Measurements from ENCODE around the gene SORBS1.

Gene SORBS1

DNA sequence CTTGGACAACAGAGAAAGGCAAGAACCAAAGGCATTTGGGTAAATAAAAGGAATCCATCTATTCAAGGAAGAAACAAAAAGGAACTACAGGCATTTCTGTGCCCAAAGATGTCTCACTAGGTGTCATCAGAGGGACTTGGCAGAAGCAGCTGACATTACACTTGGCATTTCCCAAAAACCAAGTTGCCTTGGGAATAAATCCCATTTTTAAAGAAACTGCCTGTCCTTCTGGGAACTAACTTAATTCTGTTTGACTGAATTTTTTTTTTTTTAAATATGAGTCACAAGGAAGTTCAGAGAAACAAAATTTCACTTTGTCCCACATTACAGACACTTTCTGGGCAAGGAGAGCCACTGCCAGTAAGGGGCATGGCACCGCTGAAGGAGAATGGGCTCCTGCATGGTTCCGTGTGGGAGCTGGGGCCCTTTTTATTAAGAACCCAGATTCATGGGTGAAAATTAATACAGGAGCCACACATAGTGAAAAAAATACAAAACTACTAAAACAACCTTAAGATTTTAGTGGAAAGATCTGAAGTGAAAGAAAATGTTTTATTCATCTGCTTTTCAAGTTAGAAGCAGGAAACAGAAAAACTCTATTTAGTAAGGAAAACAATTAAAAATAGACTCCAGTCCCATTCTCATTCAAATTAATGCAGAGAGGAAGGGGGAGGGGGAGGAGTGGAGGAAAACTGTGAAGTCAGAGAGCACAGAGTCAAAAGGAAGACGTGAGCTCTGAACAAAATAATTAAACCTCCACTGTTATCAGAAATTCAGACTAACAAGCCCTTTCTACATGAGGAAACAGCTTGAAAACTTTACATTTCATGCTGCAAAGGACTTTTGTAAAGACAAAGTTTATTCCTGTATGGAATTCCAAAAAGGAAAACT lies 151.9 kb downstream of the SORBS1 start:
- no peak for DNase-seq (ENCODE audit: low read depth)

DNA sequence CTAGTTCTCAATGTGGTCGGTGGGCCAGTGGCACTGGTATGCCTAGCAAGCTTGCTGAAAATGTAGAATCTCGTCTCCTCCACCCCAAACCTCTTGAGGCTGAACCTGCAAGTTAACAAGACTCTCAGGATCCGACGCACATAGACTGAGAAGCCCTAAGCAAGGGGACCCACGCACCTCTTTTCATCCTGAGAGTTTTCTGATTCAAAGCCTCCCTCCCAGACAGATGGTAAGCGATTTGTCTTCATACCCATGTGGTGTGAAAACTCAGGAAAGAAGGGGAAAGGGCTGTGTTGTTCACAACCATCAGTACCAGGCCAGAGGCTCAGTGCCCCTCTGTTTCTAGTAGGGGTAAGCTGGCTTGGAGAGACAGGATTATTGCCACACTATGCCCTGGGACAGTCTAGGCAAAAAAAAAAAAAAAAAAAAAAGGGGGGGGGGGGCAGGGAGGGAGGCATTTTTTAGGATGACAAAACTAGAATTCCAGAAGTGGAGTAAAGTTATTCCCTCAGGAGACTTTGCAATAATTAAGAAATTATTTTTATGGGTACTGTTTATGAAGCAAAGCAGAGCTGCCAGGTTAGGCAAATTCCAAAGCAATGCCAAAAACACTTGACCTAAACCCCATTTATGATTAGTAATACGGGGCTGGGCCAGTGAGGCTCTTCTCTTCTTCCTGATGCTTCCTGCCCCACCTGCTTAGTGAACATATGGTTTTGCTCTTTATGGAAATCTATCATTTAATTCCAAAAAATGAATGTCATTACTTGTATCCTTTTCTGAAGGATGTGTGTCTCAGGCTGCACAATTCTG lies 152.8 kb downstream of the SORBS1 start:
- DNase-seq (ENCODE audit: low read depth) = no peak

DNA sequence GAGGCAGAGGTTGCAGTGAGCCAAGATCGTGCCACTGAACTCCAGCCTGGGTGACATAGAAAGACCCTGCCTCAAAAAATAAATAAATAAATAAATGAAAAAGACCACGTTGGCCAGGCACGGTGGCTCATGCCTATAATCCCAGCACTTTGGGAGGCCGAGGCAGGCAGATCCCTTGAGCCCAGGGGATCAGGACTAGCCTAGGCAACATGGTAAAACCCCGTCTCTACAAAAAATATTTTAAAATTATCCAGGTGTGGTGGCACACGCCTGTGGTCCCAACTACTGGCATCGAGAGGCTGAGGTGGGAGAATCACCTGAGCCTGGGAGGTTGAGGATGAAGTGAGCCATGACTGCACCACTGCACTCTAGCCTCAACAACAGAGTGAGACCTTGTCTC lies 153.6 kb downstream of the SORBS1 start:
- DNase-seq (ENCODE audit: low read depth) = no peak

DNA sequence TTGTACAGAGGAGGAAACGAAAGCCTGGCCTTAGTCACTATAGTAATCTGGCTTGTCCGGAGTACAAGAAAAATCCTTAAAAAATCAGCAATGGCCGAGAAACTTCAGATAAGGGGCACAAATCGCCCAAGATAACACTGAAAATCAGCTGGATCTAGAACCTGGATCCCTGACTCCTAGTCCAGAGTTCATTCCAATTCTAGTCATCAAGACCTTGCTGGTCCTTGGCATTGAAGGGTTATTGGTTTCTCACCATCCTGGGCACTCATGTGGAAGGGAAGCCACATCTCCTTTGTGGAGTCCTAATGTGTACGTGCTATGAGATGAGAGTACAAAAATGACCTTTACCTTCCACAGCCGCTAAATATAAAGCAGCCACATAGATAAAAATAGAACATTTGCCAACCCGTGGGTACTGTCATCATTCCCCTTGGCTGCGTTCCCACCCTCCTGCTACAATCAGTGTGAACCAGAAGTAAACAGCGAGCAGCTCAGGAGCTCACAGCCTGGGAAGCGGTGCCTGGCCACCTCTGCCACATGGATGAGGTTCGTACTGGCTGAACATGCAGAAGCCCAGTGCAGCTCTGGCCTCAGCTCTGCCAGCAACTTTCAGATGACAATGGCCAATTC lies 154.4 kb downstream of the SORBS1 start:
- DNase-seq (ENCODE audit: low read depth) = no peak

DNA sequence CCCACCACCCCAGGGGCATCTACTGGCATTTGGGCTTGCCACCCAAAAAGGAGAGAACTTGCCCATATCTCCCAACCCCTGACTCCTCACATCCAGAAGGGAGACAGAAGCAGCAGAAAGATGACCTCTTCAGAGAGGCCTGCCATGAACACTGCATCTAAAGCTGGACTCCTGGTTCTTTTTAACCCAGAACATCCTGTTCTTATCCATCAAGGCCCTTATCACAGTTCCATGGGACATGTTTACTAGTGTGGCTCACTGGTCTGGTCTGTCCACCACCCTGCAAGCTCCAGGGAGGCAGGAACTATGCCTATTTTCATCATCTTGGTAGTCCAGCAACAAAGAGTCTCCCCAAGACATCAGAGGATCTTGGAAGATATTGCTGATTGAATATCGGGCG lies 155.5 kb downstream of the SORBS1 start:
- no peak for DNase-seq (ENCODE audit: low read depth)

DNA sequence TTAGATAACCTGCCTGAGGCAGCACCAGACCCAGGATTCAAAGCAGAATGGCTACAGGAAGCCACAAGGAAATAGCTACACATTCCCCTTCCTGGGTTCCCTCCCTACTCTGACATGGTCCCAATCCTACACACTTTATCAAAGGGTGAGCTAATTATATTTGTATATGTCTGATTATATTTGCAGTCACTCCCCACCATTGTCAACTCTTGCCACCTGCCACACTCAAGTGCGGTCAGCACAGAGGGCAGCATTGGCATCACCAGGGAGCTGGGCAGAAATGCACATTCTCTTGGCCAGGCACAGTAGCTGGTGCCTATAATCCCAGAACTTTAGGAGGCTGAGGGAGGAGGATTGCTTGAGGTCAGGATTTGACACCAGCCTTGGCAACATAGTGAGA lies 156.3 kb downstream of the SORBS1 start:
- DNase-seq (ENCODE audit: low read depth) = no peak

DNA sequence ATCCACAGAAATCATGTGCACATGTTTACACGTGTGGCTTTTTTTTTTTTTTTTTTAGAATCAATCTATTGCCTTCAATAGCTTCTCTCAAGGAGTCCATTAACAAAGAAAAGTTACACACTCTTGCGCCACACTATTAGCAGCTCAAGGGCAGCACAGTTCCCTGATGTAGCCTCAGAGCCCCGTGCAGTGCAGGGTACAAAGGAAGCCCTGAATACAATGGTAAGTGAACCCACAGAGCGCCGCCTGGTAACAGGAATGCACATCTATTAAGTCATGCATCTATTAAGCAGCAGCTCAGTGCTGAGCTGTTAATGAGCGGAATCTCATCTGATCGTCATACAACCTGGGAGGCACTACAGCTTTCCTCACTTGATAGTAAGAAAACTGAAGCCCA lies 156.7 kb downstream of the SORBS1 start:
- DNase-seq (ENCODE audit: low read depth) = no peak

DNA sequence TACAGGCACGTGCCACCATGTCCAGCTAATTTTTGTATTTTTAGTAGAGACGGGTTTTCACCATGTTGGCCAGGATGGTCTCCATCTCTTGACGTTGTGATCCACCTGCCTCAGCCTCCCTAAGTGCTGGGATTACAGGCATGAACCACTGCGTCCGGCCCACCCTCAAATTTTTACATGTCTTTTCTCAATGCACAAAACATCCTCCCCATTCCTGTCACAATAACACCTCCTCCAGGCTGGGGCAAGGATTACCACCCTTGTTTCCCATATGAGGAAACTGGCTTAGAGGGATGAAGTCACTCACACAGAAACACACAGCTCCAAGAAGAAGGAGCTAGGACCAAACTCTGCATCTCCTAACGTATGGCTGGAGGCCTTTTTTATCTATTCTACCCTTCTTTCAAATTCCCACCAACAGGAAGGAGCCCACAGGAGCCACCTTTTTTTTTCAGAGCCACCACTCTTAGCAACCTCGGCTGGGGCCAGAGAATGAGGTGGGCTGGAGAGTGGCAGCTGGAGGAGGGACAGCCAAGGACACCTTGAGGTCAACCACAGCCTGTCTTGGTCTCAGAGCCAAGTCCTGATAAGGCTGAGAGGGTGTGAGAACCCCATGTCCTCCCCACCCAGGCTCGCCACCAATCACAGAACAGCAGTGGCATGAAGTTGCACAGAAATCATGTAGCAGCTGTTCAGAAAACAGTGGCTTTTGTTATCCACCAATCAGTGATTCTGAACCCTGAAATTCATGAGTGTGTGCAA lies 157.3 kb downstream of the SORBS1 start:
- no peak for DNase-seq (ENCODE audit: low read depth)

DNA sequence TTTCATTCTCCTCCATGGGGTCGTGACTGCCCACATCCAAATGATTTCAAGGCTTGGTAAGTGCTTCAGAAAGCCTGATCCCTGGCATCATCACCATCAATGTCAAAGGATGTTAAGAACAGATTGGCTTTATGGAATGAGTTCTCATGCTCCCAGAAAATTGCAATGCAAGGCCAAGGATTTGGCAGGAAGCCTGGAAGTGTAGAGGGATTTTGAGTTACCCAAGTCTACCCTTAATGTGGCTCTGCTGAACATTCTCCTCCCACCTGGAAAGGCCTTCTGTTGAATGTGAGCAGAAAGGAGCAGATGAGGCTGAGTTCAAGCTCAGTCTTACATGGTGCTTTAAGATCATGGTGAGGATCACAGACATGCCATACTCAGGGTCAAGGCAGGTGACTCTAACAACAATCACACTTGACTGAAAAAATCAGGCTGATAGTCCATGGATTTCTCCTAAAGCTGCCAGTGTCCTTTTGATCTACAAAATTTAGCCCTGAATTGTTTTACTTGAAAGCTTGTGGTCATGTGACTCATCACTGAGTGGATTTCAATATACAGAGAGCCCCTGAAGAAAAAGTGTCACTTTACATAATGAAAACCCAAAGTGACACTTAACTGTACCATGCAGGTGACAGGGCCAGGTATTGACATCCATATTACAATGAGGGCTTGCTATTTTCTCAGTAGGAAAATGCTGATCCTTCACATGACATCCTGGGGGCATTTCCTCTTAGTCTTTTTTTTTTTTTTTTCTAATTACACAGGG lies 159.3 kb downstream of the SORBS1 start:
- DNase-seq (ENCODE audit: low read depth) = no peak

DNA sequence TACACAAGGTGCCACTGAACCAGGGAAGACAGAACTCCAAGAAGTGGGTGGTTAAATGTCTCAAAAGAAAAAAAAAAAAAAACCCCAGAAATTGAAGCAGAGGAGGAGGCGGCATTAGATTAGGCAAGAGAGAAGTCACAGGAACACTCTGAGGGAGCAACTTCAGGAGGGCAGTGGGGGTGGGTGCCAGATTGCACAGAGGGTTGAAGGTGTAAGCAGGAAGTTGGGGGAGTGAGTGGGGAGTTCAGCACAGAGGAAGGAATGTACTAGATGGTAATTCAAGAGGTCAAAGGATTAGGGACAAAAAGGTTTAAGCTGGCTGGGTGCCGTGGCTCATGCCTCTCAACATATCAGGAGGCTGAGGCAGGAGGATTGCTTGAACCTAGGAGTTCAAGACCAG lies 160.4 kb downstream of the SORBS1 start:
- DNase-seq (ENCODE audit: low read depth) = no peak

DNA sequence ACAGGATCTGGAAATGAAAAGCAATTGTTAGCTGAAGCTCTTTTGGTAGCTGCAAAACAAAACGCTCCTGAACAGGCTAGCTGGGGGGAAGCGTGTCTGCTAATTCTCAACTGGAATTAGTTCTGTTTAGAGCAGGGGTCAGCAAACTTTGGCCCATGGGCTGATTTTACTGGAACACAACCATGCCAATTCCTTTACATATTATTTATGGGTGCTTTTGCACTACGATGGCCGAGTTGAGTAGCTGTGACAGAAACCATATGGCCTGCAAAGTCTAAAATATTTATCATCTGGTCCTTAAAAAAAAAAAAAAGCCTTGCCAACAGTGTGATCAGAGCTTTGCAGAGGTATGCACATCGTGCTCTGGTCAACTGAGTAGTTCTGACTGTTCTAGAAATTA lies 162.0 kb downstream of the SORBS1 start:
- no peak for DNase-seq (ENCODE audit: low read depth)

DNA sequence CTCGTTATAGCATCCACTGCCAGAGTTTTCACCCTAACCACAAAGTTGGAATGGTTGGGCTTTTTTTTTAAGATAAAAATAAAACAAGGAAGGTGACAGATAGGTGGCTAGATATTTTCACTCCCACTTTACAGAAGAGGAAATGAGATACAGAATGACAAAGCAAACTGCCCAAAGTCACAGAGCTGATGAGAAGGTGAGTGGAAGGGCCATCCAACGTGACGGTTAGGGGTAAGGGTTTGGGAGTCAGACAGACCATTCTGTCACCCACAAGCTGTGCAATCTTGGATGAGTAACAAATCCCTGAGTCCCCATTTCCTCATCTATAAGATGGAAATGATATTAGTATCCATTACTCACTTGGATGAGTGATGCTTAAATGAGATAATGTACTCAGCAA lies 163.4 kb downstream of the SORBS1 start:
- DNase-seq (ENCODE audit: low read depth) = no peak

DNA sequence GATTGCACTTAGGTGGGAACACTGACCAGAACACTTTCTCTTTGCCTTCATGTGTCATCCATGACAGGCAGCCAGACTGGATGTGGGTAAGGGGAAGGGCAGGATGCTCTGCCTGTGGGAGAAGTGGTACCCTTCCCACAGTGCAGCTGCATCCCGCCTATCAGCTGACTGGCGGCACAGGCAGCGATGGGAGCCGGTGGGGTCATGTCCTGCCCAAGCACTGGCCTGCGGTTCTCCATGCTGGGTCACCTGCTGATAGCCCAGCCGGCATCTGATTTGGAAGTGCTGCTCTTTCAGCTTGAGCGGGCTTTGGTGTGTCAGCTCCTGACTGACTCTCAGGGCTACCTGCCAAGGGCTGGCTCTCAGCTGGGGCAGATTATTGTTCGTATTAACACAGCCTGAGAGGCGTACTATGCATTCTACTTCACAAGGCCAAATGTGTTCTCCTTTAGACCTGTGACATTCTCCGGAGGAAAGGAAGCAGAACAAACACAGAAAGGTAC lies 165.2 kb downstream of the SORBS1 start:
- DNase-seq (ENCODE audit: low read depth) = no peak

DNA sequence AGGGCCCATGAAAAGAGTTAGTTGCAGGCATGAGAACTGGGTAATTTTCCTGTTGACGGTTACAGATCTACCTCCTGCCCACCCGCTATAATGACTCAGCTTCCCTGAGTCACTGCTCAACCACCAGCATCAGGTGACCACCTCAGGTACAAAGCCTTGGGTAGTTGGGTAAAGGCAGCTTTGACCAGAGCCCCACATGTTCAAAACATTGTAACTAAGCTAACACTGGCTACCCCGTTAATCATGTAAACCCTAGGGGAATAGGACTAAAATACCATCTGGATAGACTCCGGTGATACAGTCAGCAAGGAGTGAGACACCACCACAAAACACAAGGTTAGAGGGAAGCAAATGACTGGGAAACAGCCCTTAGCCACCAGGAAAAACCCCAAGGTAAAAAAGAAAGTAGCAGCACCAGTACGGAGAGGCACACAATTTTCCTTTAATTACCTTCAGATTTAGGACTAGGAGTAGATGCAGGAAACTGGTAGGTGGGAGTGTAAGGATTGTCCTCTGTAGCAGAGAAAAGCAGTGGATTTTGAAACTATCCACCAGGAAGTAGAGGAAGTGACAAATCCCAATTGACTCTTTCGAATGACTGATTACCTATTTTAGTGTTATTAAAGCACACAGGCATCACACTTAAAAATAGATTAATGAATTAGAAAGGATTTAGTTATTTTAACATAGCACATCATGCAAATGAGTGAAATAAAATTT lies 166.8 kb downstream of the SORBS1 start:
- DNase-seq (ENCODE audit: low read depth) = no peak

DNA sequence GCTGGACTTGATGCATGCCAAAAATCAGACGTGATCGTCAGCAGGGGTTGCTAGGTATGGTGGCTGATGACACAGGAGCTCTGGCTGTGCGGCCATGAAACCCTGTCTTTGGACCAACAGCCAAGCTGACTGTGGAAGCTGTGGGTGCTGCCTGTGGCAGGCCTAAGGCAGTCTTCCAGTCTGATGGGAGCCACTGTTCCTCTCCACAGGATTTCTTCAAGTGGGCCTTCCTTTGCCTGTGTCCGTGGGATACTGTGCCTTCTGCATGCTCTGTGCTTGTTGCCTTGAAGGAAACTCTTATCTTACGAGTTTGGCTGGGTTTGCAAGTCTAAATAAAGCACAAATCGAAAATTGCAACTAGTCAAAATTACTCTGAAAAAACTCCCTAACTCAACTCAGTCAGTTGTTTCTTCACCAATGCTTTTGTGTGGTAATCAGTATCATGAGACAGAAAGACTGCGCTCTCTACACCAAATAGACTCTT lies 168.4 kb downstream of the SORBS1 start:
- DNase-seq (ENCODE audit: low read depth) = no peak

DNA sequence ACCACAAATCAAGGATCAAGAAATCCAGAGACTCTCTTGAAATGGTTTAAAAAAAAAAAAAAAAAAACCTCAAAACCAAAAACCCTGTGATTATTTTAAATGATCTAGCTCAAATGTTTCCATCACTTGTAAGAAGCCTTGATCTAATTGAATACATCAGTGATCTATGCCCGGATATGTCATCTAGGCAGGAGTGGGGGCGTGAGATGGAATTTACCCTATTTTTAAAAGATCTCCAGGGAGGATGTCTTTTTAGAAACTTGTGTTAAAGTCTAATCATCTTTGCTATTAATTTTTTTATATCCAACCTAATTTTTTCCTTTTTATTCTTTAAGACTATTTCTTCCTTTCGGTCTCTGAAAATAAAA lies 169.0 kb downstream of the SORBS1 start:
- DNase-seq (ENCODE audit: low read depth) = no peak

DNA sequence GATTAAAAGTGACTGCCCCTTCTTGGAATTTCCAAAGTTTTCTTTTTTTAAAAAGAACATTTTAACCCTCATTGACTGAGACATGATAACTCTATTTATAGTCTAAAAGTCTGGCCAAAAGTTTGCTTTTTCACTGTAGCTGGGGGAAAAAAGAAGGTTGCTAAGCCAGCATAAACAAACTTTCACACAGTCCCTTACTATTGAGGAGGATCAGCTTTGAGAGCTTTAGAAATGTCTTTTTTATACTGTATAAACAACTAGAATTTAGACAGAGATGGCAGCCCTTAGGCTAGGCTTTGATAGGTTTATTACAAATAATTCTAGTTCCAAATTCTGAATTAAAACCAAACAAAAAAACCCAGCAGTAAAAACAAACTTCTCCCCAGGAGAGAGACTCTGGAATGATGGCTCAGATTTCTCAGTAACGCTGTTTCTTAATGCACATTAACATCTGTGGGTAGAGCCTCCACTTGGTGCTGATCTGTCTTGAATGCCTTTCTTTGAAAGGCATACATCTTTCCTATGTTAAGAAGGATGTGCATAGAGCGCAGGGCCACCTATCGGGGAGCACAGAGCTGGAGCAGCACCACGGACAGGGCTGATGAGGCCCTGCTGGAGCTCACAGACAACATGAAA lies 169.5 kb downstream of the SORBS1 start:
- peak; percentile 27 for DNase-seq (ENCODE audit: low read depth)

DNA sequence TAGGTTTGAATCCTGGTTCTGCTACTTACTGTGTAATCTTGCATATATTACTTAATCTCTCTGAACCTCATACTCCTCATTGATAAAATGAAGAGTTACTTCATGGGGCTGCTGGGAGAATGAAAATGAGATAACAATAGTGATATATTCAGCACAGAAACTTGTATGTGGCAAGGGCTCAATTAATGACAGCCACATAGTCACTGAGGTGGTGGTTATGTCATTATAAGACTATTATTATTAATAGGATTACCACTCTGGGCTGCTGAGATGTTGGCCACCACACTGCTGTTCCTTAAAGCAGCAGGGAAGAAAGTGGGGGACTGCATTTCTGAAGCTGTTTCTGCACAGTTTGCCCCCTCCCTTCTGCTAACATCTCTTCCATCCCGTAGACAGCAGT lies 170.0 kb downstream of the SORBS1 start:
- no peak for DNase-seq (ENCODE audit: low read depth)

DNA sequence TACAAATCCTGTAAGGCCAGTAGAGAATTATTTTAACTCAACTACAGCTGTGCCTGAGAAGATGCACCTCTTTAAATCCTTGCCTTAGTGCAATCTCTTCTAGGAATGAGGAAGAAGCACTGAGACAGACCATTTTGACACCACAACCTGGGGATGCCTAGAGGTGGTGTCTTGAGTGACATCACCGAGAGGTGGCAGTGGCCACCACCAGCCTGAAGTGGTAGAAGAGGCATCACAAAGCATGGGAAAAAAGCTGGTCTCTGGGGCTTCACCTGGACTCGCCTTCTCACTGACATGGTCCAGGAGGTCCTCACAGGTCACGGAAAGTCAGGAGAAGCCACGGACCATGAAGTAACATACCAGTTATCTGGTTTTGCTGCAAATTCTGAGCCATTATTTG lies 171.2 kb downstream of the SORBS1 start:
- DNase-seq (ENCODE audit: low read depth) = no peak

DNA sequence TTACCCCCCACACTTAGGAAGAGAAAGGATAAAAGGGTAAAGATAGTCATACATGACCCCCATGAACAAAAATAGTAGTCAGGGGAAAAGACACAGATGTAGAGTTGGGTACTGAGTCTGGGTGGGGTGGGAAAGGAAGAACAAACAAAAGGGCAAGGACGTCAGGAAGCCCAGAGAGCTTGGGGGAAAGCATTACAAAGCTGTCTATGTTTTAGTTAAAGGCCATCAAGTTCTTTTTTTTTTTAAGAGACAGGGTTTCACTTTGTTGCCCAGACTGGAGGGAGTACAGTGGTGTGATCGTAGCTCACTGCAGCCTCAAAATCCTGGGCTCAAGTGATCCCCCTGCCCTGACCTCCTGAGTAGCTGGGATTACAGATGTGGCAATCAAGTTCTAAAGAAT lies 172.0 kb downstream of the SORBS1 start:
- no peak for DNase-seq (ENCODE audit: low read depth)

Measured in stromal cell of bone marrow (primary cell).